Cardiac fibroblast (primary cell): ENCODE measurements around the gene LIPC.

Experiments used
- DNase-seq, 2 donors: peaks; one replicate each; pipeline versions ENCODE4 v3.0.0 to v3.0.0-alpha.2; 2010; ENCODE audit warnings: low read depth in 2 of 2
- H3K4me3 ChIP-seq, 2 donors: replicated peaks in 1 of 2; 1 replicate in 1 of 2; 2 replicates in 1 of 2; pipeline ENCODE4 v1.5.1; 2011; ENCODE audit warnings: low read depth in 2 of 2, low read length in 2 of 2, mild to moderate bottlenecking in 2 of 2, moderate library complexity in 1 of 2
- CTCF ChIP-seq: IDR thresholded peaks from one replicate; pipeline ENCODE4 v1.5.1; 2011; ENCODE audit warnings: low read depth, mild to moderate bottlenecking, low read length, inconsistent platforms

The LIPC gene

GRCh38 chr15:58583171-58583908 lies 151.5 kb downstream of the LIPC start:
- TF ChIP-seq CTCF, result no peak
- DNase-seq, result no peak
- no peak overlapping the region for H3K4me3 ChIP-seq

GRCh38 chr15:58584789-58585461 lies 153.1 kb downstream of the LIPC start:
- H3K4me3 ChIP-seq, result no peak overlapping the region
- no peak for DNase-seq
- no peak for TF ChIP-seq CTCF

GRCh38 chr15:58585693-58586443 lies 154.1 kb downstream of the LIPC start:
- TF ChIP-seq CTCF, result no peak
- no peak for DNase-seq
- no peak overlapping the region for H3K4me3 ChIP-seq

GRCh38 chr15:58587486-58587885 lies 155.7 kb downstream of the LIPC start:
- no peak overlapping the region for H3K4me3 ChIP-seq
- no peak for DNase-seq
- no peak for TF ChIP-seq CTCF

- TF ChIP-seq CTCF, result no peak
- H3K4me3 ChIP-seq, result no peak overlapping the region
- no peak for DNase-seq
Measured at GRCh38 chr15:58588096-58588495, 156.3 kb downstream of the LIPC start.

- DNase-seq, result no peak
- no peak for TF ChIP-seq CTCF
Measured at GRCh38 chr15:58589047-58589446, 157.3 kb downstream of the LIPC start.

More at GRCh38 chr15:58589047-58589446, 157.3 kb downstream of the LIPC start:
- no peak overlapping the region for H3K4me3 ChIP-seq
